GM18508 (cell line): ENCODE measurements around the gene MLF1.
"Not testable (repeated sequence)": the region's sequence is repeated elsewhere in the genome, so short reads cannot be mapped to it uniquely, and the experiment has no call there.

ENCODE experiments used
- ATAC-seq: cut with Tn5 transposase; IDR thresholded peaks from one replicate; pipeline ENCODE4 v1.9.1; 2021; ENCODE audit warnings: moderate number of reproducible peaks; ENCODE audit not compliant: insufficient read depth, unreplicated experiment

The MLF1 gene, protein sequence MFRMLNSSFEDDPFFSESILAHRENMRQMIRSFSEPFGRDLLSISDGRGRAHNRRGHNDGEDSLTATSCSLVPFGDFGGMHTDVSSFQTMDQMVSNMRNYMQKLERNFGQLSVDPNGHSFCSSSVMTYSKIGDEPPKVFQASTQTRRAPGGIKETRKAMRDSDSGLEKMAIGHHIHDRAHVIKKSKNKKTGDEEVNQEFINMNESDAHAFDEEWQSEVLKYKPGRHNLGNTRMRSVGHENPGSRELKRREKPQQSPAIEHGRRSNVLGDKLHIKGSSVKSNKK

DNA sequence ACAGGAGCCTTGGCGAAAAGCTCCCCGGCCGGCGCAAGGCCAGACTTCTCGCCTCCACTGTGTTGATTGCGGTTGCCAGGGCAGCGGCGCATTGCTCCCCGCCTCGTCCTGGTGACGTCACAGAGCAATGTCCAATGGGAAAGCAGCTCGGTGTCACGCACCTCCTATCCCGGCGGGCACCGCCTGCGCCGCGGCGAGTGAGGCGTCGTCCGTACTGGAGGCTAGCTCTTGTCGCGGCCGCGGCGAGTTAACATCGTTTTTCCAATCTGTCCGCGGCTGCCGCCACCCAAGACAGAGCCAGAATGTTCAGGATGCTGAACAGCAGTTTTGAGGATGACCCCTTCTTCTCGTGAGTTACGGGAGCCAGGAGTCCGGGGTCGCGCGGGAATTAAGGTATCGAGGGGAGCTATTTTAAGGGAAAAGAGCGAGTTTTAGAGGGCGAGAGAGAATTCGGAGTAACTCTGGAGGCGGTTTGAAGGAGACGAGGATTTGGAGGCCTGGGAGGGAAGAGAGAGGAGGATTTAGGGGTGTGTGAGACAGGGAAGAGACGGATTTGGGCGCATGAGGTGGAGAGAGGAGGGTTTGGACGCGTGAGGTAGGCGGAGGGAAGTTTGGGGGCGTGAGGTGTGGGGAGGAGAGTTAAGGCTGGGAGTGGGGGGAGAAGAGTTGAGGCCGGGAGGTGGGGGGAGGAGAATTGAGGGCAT is at the start of gene MLF1:
TSS of gene MLF1 (plus strand) at position 196 of the 704 bp plus-strand sequence. CDS start at position 303, 107 bp downstream.
- ATAC-seq, result peak; percentile 100

DNA sequence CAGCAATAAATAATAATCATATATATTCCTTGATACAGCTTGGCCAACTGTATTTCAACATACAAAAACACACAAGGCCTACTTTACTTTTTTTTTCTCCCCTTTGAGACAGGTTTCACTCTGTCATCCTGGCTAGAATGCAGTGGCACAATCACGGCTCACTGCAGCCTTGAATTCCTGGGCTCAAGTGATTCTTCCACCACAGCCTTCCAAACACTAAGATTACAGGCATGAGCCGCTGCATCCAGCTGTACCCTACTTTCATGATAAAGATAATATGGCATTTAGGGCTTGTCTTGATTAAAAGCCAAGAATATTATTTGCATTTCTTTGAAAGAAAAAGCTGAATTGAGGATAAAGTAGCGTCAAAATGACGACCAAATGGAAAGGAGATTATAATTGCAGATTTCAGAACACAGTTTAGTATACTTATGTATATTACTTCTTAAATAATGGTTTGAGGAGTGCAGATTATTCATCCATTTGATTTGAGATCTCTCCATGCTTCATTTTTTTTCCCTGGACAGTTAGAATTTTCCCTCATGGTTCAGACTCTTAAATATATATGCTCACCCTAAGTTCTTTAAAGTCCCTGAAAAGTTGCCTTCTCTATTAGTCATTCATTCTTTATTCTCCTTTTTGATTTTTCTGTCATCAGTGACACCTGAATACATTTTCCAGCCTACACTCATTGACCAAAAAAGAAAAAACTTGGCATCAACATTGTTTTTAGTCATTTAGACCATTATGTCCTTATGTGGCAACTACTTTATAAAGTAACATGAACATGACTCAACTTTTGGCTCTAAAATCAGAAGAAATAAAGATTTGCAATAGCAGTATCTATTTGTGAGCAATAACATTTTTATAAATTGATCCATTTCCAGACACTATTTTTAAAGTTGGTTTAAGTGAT is 48.5 kb upstream of the MLF1 start:
- ATAC-seq, result no peak

DNA sequence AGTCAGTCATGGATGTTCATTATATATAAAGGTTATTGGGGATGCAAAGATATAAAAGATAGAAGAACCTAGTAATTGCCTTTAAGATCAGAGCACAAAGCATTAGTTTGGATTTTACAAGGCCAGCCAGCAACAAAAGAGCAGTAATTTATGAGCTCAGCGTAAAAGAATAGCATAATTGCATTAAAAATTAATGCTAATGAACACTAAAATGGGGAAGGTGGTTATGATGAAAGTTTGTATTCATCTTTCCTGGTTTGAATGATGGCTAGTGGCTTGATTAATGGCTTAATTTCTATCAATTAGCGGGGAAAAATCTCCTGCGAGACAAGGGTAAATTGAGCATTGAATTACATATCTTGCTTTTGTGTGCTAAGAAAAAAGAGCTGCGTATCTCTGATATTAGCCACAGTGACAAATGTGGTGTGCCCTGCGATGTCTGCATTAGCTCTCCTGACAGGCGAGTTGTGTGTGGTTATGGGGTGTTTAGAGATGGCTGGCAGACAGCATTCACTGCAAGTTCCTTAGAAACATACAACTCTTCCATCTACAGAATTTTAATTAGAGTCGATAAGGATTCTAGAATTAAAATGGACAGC is 42.8 kb upstream of the MLF1 start:
- no peak for ATAC-seq

DNA sequence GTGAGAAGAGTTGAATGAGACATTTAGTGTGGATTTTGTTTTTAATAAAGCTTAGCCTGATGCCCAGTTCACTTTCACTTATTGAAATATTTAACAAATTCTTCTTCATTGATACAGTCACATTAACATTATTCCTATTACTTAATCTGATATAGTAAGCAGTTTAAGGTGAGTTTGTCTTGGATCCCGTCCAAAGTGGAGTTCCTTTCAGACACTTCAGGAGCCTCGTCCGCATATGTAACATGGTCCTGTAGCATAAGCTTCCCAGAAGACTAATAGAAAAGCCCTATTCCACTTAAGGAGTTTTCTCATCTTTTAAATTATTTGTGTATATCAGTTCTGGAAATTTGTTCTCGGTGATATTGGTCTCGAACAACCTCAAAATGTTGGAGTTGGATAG is 39.7 kb upstream of the MLF1 start:
- ATAC-seq, result no peak

DNA sequence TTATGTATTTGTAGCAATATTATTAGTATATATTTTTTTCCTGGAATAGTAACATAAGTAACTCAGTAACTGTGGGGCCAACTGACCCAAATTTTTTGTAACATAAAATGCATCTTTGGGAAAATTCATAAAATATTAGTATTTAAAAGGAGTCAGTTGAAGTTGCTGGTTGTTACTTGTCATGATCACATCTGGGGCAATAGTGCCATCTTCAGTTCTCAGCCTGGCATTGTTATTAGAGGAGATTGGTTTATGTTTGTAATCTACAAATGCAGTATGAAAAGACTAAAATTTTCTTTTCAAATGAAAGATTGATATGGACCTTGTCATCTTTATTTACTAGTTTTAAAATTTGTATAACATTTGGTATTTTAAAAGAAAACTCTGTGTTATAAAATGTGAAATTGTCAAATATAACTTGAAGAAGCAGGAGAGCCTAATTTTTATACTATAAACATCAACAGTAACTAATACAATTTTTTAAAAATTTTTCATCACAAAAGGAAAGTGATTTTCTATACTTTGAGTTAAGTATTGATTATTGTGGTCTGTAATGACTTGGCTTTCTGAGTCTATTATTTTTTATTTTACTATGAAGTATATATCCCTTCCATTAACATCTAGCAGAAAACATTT is 38.8 kb upstream of the MLF1 start:
- peak; percentile 58 for ATAC-seq

DNA sequence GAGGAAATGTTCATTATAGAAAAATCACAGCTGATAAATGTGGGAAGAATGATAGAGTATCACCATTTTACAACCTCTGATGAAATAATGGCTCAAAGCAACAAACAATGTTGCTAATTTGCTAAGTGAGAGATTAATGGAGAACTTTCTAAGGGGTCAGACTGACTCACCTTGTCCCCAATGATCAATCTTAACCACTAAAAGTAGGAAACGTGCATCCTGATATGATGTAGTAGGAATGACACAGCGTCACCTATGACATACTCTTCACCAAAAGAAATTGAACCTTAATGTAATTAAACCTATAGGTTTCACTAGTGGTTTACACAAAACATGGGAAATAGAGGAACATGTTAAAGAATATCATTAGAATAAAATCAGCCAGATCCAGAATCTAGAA is 35.1 kb upstream of the MLF1 start:
- no peak for ATAC-seq

DNA sequence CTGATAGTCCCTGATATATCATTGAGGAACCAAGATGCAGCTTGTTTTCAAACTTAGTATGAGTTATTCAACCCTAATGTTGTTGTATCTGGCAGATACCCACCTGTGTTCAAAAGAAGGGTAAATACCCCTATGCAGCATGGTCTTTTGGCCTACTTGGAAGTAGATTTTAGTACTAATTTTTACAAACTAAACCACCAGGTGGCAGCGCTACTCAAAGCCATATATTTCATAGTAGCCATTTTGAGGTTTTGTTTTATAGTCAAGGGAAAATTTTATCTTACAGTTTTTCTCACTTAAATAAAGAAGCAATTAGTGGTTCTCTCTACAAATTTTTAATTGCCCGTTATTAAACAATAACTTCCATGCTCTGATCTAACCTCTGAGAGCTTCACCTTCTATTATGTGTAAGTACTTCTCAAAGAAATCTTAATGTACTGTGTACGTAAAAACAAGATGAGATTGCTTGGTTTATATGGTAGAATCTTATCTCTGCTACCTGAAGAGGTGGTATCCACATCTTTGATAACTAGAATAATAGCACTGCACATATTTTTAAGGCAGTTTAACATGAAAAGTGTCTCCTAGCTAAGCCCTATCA is 31.5 kb upstream of the MLF1 start:
- no peak for ATAC-seq

DNA sequence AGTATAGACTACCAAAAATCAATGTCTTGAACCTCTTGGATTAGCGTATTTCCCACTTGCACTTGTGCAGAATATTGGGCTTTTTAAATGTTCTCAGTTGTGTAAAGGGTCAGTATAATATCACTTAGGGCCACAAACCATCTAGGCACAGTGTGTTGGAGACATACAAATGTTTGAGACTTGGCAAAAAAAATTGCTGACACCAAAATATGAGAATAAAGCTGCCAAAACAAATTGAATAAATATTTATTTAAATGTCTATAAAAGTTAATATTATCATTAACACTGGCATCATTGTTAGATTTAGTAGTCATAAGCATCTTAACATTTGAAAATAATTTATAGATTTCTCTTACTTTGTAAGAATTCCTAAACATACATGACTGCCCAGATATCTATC is 30.9 kb upstream of the MLF1 start:
- ATAC-seq, result no peak

DNA sequence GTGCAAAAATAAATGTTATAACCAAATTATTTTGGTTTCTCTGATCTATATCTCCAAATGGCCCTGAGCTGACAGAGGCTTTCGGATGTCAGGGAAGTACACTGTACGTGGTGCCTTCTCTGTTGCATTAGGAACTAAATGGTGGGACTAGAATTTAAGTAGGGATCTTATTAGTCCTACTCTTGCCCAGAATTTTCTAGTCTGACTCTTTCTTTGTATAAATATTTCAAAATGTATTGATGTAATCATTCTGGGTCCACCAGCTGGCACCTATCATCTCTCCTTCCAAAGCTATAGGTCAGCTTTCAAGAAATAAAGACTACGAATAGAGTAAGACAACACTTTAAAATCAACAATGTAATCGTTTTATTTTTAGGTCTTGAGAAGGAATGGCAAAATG is 22.3 kb upstream of the MLF1 start:
- no peak for ATAC-seq

DNA sequence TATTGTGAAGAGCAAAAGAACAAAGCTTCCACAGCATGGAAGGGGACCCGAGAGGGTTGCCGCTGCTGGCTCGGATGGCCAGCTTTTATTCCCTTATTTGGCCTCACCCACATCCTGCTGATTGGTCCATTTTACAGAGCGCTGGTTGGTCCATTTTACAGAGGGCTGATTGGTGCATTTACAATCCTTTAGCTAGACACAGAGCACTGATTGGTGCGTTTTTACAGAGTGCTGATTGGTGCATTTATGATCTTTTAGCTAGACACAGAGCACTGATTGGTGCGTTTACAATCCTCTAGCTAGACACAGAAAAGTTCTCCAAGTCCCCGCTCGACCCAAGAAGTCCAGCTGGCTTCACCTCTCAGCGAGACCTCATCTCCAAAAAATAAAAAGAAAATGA is 21.1 kb upstream of the MLF1 start:
- not testable (repeated sequence) for ATAC-seq

DNA sequence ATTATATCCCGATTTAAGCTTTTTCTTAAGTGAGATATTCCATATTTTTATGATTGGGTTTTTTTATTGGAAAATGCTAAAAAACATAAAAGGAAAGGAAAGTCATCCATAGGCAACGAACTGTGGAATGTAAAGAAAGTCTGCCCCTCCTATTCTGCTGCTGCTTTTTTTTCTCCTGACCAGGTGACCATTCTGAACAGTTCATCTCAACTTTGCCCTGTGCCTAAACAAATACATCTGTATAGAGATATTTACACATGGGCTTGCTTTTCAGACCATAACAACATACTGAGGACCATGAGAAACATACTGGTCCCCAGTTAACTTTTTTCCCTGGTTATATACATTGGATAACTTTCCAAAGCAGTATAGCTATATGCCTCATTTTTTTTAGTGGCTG is 18.9 kb upstream of the MLF1 start:
- ATAC-seq, result no peak

DNA sequence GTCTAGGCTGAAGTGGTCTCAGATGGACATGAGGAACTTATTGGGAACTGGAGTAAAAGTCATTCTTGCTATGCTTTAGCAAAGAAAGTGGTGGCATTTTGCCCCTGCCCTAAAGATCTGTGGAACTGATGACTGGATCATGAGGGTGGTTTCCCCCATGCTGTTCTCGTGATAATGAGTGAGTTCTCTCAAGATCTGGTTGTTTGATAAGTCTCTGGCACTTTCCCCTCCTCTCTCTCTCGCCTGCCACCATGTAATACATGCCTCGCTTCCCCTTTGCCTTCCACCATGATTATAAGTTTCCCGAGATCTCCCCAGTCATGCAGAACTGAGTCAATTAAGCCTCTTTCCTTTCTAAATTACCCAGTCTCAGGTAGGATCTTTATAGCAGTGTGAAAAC is 11.5 kb upstream of the MLF1 start:
- no peak for ATAC-seq

DNA sequence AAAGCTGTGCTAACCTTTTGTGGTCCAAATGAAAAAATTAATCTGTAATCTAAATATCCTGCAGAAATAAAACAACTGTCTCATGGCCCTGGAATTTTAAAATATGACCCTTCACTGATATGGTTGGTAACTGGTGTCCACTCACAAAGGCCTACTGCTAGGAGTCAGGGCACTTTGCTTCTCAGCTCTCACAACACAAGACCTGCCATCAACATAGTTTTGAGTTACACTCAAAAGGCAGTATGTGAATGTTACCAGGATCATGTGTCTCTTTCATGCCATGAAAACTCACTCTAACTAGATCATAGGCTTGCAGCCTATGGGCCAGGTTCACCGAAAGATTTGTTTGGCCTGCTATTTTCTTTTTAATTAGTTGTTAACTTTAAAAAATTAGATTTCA is 10.0 kb upstream of the MLF1 start:
- ATAC-seq, result no peak

DNA sequence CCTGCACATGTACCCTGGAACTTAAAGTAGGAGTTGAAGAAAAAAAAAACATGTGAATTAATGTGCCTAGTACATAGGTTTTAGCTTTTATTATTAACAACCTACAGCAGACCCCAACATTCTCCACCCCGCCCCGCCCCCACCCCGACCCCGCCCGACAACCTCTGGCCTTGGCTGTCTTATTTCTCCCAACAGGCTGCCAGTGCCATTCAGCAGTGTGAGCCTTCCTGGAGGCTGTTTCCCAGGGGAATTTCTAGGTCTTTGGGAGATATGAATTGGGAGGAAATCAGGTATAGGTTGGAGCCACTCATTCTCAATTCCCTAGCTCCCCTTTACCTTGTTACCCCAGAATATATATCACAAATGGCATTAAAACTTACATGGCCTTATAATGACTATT is 8.3 kb upstream of the MLF1 start:
- ATAC-seq, result no peak

DNA sequence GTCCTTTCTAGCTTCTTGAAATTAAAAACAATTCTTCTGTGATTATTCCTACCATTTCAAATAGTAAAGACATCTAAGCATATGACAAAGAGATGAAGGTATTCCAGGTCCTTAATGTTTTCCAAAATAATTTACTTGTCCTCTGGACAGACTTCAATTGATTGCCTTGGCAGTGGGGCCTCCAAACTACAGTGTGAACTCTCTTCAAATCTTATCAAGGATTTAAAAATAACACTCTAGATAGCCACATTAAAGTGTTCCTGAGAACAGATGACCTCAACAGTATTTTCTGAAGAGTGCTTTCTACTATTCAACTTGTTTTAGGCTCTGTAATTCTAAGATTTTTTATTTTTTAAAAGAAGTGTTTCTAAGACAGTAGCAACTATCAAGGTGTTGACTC is 7.9 kb upstream of the MLF1 start:
- ATAC-seq, result no peak

DNA sequence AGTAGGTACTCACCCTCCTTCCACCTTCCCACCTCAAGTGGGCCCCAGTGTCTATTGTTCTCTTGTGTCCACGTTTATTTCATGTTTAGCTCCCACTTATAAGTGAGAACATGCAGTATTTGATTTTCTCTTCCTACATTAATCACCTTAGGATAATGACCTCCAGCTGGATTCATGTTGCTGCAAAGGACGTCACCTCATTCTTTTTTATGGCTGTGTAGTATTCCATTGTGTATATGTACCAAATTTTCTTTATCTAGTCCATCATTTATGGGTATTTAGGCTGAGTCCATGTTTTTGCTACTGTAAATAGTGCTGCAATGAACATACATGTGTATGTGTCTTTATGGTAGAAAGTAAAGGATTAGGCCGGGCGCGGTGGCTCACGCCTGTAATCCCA is 5.9 kb upstream of the MLF1 start:
- ATAC-seq, result no peak

DNA sequence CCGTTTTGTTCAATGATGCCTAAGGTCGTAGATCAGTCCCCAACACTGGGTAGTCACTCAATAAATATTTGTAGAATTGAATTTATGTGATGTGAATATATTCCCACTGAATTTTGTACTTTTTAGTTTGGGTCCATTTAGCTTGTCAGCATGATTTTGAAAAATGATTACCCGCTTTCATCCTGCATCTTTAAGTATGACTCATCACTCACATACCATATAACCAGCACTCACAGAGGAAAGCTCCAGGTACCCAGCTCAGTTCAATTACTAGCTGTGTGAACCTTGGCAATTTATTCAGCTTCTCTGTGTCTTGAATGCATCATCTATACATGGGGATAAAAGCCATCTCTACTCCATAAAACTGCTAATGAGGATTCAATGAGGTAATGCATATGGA is 2.2 kb upstream of the MLF1 start:
- ATAC-seq, result no peak

DNA sequence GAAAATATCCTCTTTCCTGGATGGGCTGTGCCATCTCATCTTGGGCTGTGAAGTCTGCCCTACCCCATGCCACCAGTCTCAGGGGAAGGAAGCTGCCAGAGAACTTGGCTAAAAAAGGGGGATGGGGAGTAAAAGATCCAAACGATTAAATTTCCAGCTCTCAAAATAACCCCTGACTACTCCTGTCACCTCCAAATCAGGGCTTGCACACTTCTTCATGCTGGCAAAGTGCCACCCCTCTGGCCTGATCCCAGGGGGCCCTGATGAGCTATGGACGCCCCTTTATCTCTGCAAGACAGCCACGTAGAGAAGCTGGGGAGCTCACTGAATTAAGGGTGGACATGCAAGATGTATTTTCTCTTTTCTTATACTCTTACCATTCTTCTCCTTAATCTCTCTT is 1.2 kb upstream of the MLF1 start:
- no peak for ATAC-seq

DNA sequence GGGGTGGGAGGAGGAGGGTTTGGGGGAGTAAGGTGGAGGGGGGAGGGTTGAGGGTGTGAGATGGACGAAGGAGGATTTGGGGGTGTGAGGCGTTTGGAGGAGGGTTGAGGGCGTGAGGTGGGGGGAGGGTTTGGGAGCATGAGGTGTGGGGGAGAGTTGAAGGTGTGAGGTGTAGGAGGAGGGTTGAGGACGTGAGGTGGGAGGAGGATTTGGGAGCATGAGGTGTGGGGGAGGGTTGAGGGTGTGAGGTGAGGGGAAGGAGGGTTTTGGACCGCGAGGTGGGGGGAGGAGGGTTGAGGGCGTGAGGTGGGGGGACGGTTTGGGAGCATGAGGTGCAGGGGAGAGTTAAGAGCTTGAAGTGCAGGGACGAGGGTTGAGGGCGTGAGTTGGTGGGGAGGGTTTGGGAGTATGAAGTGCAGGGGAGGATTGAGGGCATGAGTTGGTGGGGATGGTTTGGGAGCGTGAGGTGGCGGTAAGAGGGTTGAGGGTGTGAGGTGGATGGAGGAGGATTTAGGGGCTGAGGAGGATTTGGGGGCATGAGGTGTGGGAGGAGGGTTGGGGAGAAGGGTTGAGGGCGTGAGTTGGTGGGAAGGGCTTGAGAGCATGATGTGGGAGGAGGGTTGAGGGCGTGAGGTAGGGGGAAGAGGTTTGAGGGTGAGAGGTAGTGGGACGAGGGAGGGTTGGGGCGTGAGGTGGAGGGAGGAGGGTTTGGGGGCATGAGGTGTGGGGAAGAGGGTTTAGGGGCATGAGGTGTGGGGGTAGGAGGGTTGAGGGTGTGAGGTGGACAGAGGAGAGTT is 1.2 kb downstream of the MLF1 start:
- ATAC-seq, result no peak
